A375 (cell line): ENCODE measurements around the gene PERCC1. TPM values are rescaled to one million over a fixed set of nuclear protein-coding genes. Genes with fewer than 3 reads are reported as not detected.

ENCODE experiments used
- total RNA-seq: library from RNA; depleted of rRNA; stranded (reverse); fragments of >200 nt; shearing (Covaris generic); gene quantifications from 2 replicates; pipeline ENCODE4 v1.2.3, GENCODE V29; 2014; rRNA removed

PERCC1 gene
- total RNA-seq, result not detected in 2 replicates

GRCh38 chr16:1430759-1431496 lies at the start of gene PERCC1:
Gene PERCC1 (plus strand): TSS chr16:1431078. CDS start chr16:1432594, 1,516 bp downstream.

GRCh38 chr16:1414532-1415260 lies 16.2 kb upstream of the PERCC1 start, which contains the start of gene UNKL:
Gene UNKL (minus strand): TSS chr16:1414704. CDS start chr16:1414691, 13 bp downstream.

GRCh38 chr16:1443980-1444729 lies 13.3 kb downstream of the PERCC1 start, which contains the start of gene CCDC154:
Gene CCDC154 (minus strand): TSS chr16:1444556. CDS start chr16:1444322, 234 bp downstream.

GRCh38 chr16:1474796-1475551 lies 44.1 kb downstream of the PERCC1 start, which contains the start of gene CLCN7:
Gene CLCN7 (minus strand): TSS chr16:1475028. CDS start chr16:1474974, 54 bp downstream.

Other genes with a start within 250 kb of the PERCC1 start
- not detected in 2 replicates for gene TPSG1, start 205.8 kb upstream of the PERCC1 start, total RNA-seq
- gene TPSB2, start 200.9 kb upstream of the PERCC1 start, total RNA-seq, result not detected in 2 replicates
- not detected in 2 replicates for gene TPSAB1, start 190.4 kb upstream of the PERCC1 start, total RNA-seq
- not detected in 2 replicates for gene TPSD1, start 175.0 kb upstream of the PERCC1 start, total RNA-seq
- gene UBE2I, start 121.4 kb upstream of the PERCC1 start, total RNA-seq, result 87.7 and 92.0 TPM in 2 replicates
- 2.0 and 2.3 TPM in 2 replicates for gene BAIAP3, start 97.4 kb upstream of the PERCC1 start, total RNA-seq
- 118 and 121 TPM in 2 replicates for gene TSR3, start 79.2 kb upstream of the PERCC1 start, total RNA-seq
- gene GNPTG, start 79.1 kb upstream of the PERCC1 start, total RNA-seq, result 44.4 and 45.1 TPM in 2 replicates
- 12.9 and 19.0 TPM in 2 replicates for gene UNKL, start 16.4 kb upstream of the PERCC1 start, total RNA-seq
- gene UQCC4, start 10.3 kb upstream of the PERCC1 start, total RNA-seq, result 59.5 and 73.9 TPM in 2 replicates
- gene CCDC154, start 13.5 kb downstream of the PERCC1 start, total RNA-seq, result 2.1 TPM in 1 of 2 replicates, not detected in the other
- 103 and 114 TPM in 2 replicates for gene CLCN7, start 44.0 kb downstream of the PERCC1 start, total RNA-seq
- not detected in 2 replicates for gene PTX4, start 57.9 kb downstream of the PERCC1 start, total RNA-seq
- gene TELO2, start 62.3 kb downstream of the PERCC1 start, total RNA-seq, result 24.5 and 42.0 TPM in 2 replicates
- not detected in 2 replicates for gene TMEM204, start 102.6 kb downstream of the PERCC1 start, total RNA-seq
- gene IFT140, start 181.0 kb downstream of the PERCC1 start, total RNA-seq, result 19.3 and 21.7 TPM in 2 replicates
- 9.0 and 9.2 TPM in 2 replicates for gene CRAMP1, start 181.3 kb downstream of the PERCC1 start, total RNA-seq
- 71.8 and 72.4 TPM in 2 replicates for gene JPT2, start 247.2 kb downstream of the PERCC1 start, total RNA-seq